ENCODE measurements around the gene GATM.
A peak's percentile ranks its signal among the peaks of the same experiment; 100 is the strongest.

GATM gene

GRCh38 chr15:45424429-45424828, 46.1 kb upstream of the GATM start:
- H3K4me2 ChIP-seq (ENCODE audit: low read depth, low read length, poor library complexity, severe bottlenecking), result no peak overlapping the region
- H3K4me3 ChIP-seq (ENCODE audit: low read length, poor library complexity, severe bottlenecking), result no peak overlapping the region
- peaks cover 29% of the 10 kb centered on the region; the same call in 1 of the 2 replicates for H3K36me3 ChIP-seq (ENCODE audit: insufficient read depth, low read length)
- TF ChIP-seq CTCF (conservative IDR thresholded peaks at IDR 0.05; ENCODE audit: low read length) (no peak), EZH2phosphoT487 (IDR thresholded peaks at IDR 0.05; ENCODE audit: borderline replicate concordance) (no peak)
- H3K9ac ChIP-seq (ENCODE audit: low read depth, low read length, poor library complexity, severe bottlenecking), result no peak overlapping the region
- no peaks in the 10 kb centered on the region for H3K9me3 ChIP-seq (ENCODE audit: insufficient read depth, low read depth, low read length)
- no peaks in the 10 kb centered on the region for H4K20me1 ChIP-seq (ENCODE audit: insufficient read depth, low read length, poor library complexity, severe bottlenecking)
- no peaks in the 10 kb centered on the region for H3K9me2 ChIP-seq (replicated peaks; ENCODE audit: low read depth, low read length)
- no peaks in the 10 kb centered on the region for H3K4me1 ChIP-seq (ENCODE audit: insufficient read depth, low read length, poor library complexity, severe bottlenecking)
- H3K27me3 ChIP-seq (ENCODE audit: insufficient read depth, low read length, poor library complexity, severe bottlenecking), result no peaks in the 10 kb centered on the region
- H2AFZ ChIP-seq (ENCODE audit: low read length), result no peak overlapping the region
- no peaks in the 10 kb centered on the region for H3F3A ChIP-seq (ENCODE audit: low read depth)
- no peaks in the 10 kb centered on the region for H3K79me2 ChIP-seq (ENCODE audit: insufficient read depth, low read length)

- Histone ChIP-seq H3K9ac (ENCODE audit: low read depth, low read length, poor library complexity, severe bottlenecking) (no peak overlapping the region), H3K27me3 (ENCODE audit: insufficient read depth, low read length, poor library complexity, severe bottlenecking) (no peaks in the 10 kb centered on the region), H3K9me2 (replicated peaks; ENCODE audit: low read depth, low read length) (no peaks in the 10 kb centered on the region), H3K4me2 (ENCODE audit: low read depth, low read length, poor library complexity, severe bottlenecking) (no peak overlapping the region), H3K36me3 (ENCODE audit: insufficient read depth, low read length) (peaks cover 66% of the 10 kb centered on the region; the same call in 1 of the 2 replicates), H2AFZ (ENCODE audit: low read length) (no peak overlapping the region), H3K9me3 (ENCODE audit: insufficient read depth, low read depth, low read length) (no peaks in the 10 kb centered on the region), H3K4me3 (ENCODE audit: low read length, poor library complexity, severe bottlenecking) (no peak overlapping the region), H3K79me2 (ENCODE audit: insufficient read depth, low read length) (peaks cover 11% of the 10 kb centered on the region; the same call in 1 of the 2 replicates), H3K4me1 (ENCODE audit: insufficient read depth, low read length, poor library complexity, severe bottlenecking) (peaks cover 28% of the 10 kb centered on the region), H4K20me1 (ENCODE audit: insufficient read depth, low read length, poor library complexity, severe bottlenecking) (peaks cover 46% of the 10 kb centered on the region), H3F3A (ENCODE audit: low read depth) (peaks cover 11% of the 10 kb centered on the region)
- no peak for TF ChIP-seq EZH2phosphoT487 (IDR thresholded peaks at IDR 0.05; ENCODE audit: borderline replicate concordance)
- no peak for TF ChIP-seq CTCF (conservative IDR thresholded peaks at IDR 0.05; ENCODE audit: low read length)
These were observed 39.1 kb upstream of the GATM start for GRCh38 chr15:45417303-45417950.

GRCh38 chr15:45414215-45414885, 36.0 kb upstream of the GATM start:
- Histone ChIP-seq H2AFZ (ENCODE audit: low read length) (no peak overlapping the region), H3K4me2 (ENCODE audit: low read depth, low read length, poor library complexity, severe bottlenecking) (peak overlapping the region; percentile 62), H3K79me2 (ENCODE audit: insufficient read depth, low read length) (peaks cover 11% of the 10 kb centered on the region; the same call in 1 of the 2 replicates), H3K36me3 (ENCODE audit: insufficient read depth, low read length) (peaks cover 53% of the 10 kb centered on the region; the same call in 1 of the 2 replicates), H3K4me1 (ENCODE audit: insufficient read depth, low read length, poor library complexity, severe bottlenecking) (peaks cover 29% of the 10 kb centered on the region), H3K4me3 (ENCODE audit: low read length, poor library complexity, severe bottlenecking) (no peak overlapping the region), H3K9ac (ENCODE audit: low read depth, low read length, poor library complexity, severe bottlenecking) (no peak overlapping the region), H3K27me3 (ENCODE audit: insufficient read depth, low read length, poor library complexity, severe bottlenecking) (no peaks in the 10 kb centered on the region), H4K20me1 (ENCODE audit: insufficient read depth, low read length, poor library complexity, severe bottlenecking) (peaks cover 49% of the 10 kb centered on the region), H3F3A (ENCODE audit: low read depth) (peaks cover 12% of the 10 kb centered on the region), H3K9me3 (ENCODE audit: insufficient read depth, low read depth, low read length) (no peaks in the 10 kb centered on the region), H3K9me2 (replicated peaks; ENCODE audit: low read depth, low read length) (no peaks in the 10 kb centered on the region)
- TF ChIP-seq EZH2phosphoT487 (IDR thresholded peaks at IDR 0.05; ENCODE audit: borderline replicate concordance), result no peak
- no peak for TF ChIP-seq CTCF (conservative IDR thresholded peaks at IDR 0.05; ENCODE audit: low read length)

Measured in Loucy (cell line).